GM08714 (cell line): ENCODE measurements around the gene RYR1.
"Not testable (repeated sequence)": the region's sequence is repeated elsewhere in the genome, so short reads cannot be mapped to it uniquely, and the experiment has no call there.

Experiments used
- H3K4me3 ChIP-seq: fragments of 200-500 bp; sonication (Bioruptor generic); 2 replicates; pipeline ENCODE4 v1.5.1; 2014; ENCODE audit warnings: mild to moderate bottlenecking, low read length, inconsistent platforms
- ZNF274 ChIP-seq: IDR thresholded peaks from 2 replicates; pipeline ENCODE4 v1.6.1; 2012; ENCODE audit warnings: mild to moderate bottlenecking, low read depth, low read length

Gene RYR1

DNA sequence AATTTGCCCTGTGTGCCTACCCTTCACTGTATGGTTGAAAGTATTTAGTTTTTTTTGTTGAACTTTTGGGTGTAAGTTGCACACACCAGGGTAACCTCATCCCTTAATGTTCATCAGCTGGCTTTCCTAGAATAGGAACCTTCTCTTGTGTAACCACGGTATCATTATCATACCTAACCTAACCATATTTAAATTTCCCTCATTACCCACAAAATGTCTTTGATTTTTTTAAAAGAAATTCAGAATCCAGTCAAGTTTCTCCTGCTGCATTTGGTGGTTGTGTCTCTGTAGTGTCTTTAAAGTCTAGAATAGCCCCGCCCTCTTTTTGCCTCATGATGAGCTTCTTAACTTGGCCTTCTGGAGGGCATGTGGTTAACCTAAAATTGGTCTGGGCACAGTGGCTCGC lies 80.3 kb downstream of the RYR1 start:
- H3K4me3 ChIP-seq: no peak overlapping the region
- TF ChIP-seq ZNF274: no peak

DNA sequence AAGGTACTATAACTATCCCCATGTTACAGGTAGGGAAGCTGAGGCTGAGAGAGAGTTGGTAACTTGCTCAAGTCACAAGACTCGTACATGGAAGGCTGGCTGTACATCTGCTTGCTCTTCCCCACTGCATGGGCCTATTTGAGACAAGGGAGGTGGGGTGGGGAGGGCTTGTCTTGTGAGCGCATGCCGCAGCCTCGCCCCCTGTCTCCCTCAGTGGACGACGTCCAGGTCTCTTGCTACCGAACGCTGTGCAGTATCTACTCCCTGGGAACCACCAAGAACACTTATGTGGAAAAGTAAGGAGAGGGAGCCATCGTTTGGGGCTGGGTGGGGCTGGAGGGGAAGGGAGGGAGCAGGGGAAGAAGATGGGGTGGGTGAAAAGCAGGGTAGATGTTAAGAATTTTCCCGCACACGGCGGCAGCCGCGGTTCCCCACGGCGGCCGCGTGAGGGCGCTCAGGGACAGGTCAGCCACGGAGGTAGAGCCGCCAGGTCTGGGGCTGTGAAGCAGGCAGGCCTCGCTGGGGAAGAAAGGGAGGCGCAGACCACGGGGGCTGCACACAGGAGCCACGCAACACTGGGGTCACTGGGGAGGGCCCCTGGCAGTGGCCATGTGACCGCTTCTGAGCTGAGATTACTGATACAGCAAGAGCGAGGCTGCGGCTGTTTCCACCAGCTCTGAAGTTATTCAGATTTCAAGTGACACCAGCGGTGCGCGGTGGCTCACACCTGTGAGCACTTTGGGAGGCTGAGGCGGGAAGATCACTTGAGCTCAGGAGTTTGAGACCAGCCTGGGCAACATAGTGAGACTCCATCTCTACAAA lies 81.5 kb downstream of the RYR1 start:
- no peak overlapping the region for H3K4me3 ChIP-seq
- TF ChIP-seq ZNF274: no peak

DNA sequence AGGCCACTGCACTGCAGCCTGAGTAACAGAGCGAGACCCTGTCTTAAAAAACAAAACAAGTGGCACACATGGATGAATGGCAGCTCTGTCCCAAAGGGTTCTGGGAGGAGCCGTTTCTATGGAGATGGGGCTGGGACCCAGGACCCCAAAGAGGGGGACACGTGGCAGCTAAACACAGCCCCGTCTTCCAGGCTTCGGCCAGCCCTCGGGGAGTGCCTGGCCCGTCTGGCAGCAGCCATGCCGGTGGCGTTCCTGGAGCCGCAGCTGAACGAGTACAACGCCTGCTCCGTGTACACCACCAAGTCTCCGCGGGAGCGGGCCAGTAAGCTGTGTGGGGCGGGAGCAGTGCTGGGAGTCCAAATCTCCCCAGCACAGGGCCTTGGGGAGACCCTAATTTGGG lies 82.4 kb downstream of the RYR1 start:
- H3K4me3 ChIP-seq: no peak overlapping the region
- TF ChIP-seq ZNF274: no peak

DNA sequence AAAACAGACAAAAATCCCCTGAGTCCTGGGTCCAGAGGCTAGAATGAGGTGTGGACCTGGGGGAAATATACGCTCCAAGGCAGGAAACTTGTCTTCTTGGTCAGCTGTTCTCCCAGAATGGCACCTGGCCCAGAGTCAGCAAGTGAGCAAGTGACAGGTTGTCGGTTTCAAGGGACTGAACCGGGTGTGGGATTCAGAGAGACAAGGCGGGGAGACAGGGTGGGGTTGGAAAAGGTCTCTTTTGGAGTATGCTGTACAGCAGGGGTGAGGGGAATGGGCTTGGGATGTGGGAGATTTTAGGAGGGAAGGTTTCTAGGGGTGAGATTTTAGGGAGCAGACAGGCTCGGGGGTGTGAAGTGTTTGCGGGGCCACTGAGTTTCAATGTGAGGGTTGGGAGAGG lies 83.3 kb downstream of the RYR1 start:
- no peak for TF ChIP-seq ZNF274
- no peak overlapping the region for H3K4me3 ChIP-seq

DNA sequence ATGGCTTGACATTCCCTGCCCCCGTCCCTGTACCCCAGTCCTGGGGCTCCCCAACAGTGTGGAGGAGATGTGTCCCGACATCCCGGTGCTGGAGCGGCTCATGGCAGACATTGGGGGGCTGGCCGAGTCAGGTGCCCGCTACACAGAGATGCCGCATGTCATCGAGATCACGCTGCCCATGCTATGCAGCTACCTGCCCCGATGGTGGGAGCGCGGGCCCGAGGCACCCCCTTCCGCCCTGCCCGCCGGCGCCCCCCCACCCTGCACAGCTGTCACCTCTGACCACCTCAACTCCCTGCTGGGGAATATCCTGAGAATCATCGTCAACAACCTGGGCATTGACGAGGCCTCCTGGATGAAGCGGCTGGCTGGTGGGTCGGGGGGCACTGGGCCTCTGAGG lies 83.8 kb downstream of the RYR1 start:
- TF ChIP-seq ZNF274: no peak
- no peak overlapping the region for H3K4me3 ChIP-seq

DNA sequence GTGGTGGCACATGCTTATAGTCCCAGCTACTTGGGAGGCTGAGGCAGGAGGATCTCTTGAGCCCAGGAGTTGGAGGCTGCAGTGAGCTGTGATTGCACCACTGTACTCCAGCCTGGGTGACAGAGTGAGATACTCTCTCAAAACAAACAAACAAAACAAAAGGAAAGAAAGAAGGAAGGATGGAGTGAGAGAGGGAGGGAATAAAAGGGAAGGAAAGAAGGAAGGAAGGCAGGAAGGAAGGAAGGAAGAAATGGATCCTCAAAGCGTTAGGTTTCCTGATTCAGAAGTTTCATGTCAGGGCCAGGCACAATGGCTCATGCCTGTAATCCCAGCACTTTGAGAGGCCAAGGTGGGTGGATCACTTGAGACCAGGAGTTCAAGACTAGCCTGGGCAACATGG lies 84.5 kb downstream of the RYR1 start:
- not testable (repeated sequence) for H3K4me3 ChIP-seq

DNA sequence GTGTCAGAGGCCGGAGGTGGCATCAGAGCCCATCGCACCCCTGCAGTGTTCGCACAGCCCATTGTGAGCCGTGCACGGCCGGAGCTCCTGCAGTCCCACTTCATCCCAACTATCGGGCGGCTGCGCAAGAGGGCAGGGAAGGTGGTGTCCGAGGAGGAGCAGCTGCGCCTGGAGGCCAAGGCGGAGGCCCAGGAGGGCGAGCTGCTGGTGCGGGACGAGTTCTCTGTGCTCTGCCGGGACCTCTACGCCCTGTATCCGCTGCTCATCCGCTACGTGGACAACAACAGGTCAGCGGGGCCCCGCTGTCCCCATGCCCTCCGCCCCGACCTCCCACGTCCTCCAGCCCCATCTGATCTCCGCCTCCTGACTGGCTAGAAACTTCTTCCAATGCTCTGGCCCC lies 85.7 kb downstream of the RYR1 start:
- TF ChIP-seq ZNF274: no peak
- H3K4me3 ChIP-seq: no peak overlapping the region

DNA sequence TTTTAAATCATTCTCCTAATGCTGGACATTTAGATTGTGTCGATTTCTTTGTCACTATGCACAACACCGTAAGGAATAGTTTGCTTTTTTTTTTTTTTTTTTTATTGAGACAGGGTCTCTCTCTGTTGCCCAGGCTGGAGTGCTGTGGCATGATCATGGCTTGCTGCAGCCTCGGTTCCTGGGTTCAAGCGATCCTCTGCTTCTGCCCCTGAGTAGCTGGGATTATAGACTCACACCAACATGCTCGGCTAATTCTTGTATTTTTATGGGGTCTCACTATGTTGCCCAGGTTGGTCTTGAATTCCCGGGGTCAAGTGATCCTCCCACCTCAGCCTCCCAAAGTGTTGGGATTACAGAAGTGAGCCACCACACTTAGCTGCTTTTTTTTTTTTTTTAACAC lies 86.5 kb downstream of the RYR1 start:
- H3K4me3 ChIP-seq: no peak overlapping the region
- TF ChIP-seq ZNF274: no peak

DNA sequence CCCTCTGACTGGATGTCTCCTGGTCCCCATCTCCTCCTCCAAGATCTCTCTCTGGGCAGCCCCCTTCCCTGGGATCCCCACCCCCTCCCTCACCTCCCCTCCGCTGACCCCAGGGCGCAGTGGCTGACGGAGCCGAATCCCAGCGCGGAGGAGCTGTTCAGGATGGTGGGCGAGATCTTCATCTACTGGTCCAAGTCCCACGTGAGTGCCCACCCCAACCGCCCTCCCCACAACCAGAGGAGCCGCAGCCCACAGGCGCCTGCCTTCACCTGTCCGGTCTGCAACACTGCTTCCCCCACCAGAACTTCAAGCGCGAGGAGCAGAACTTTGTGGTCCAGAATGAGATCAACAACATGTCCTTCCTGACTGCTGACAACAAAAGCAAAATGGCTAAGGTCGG lies 89.4 kb downstream of the RYR1 start:
- no peak overlapping the region for H3K4me3 ChIP-seq
- no peak for TF ChIP-seq ZNF274

DNA sequence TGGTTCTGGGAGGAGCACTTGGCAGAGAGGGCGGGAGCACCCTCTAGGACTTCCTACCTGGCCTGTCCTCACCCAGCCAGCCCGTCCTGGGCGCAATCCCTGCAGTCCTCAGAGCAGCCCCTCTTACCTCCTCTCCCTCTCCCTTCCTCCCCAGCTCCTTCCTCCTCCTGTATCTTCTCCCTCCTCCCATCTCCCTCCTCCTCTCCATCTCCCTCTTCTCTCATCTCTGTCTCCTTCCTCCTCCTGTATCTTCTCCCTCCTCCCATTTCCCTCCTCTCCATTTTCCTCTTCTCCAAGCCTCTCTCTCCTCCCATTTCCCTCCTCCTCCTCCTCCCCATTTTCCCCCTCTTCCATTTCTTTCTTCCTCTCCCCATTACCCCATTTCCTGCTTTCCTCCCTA lies 89.8 kb downstream of the RYR1 start:
- H3K4me3 ChIP-seq: no peak overlapping the region
- no peak for TF ChIP-seq ZNF274

DNA sequence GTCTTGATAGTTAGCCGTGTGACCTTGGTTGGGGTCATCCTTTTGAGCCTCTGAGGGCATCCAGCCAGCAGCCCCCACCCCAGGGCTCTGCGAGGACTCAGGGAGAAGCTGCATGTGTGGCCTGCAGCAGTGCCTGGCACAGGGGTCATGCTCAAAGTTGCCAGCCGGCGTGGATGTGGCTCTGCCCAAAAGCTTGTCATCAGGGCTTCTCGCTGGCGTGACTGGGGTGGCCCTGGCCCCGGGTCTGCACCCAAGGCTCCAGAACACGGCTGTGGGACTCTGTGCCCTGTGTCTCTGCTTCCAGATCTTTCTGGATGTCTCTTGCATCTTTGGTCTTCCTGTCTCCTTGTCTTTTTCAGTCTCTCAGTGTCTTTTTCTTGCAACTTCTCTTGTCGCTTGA lies 90.9 kb downstream of the RYR1 start:
- no peak for TF ChIP-seq ZNF274
- H3K4me3 ChIP-seq: no peak overlapping the region

DNA sequence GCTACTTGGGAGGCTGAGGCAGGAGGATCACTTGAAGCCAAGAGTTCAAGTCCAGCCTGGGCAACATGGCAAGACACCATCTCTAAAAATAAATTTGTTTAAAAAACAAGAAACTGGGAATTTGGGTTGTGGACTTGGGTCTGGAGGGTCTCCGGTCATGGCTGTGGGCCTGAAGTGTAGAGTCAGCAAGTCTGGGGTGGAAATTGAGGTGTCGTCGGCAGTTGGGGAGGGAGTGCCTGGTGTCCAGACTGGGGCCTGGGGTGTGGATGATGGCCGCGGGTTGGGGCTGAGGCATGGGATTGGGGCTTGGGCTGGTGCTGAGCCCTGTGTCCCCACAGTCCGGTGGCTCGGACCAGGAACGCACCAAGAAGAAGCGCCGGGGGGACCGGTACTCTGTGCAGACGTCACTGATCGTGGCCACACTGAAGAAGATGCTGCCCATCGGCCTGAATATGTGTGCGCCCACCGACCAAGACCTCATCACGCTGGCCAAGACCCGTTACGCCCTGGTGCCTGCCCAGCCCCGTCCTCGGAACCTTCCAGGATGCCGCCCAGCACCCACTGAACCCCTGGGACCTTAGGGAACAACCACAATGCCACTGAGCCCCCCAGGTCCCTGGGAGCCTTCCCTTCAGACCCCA lies 91.6 kb downstream of the RYR1 start:
- TF ChIP-seq ZNF274: no peak
- no peak overlapping the region for H3K4me3 ChIP-seq

DNA sequence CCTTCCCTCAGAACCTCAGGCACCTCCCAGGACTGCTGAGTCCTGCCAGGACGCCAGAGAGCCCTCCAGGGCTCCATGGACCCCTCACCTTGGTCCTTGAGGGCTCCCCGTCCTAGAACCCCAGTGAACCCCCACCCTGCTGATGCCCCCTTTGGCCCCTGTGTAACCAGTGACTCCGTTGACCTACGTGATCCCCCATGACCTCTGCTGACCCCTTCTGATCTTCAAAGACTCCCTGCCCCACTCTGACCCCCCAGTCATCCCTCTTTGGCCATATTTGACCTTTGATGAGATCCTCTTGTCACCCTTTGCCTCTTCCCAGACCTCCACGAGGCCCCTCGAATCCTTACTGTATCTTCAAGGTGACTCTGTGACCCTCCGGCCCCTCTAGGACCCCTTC lies 92.9 kb downstream of the RYR1 start:
- no peak overlapping the region for H3K4me3 ChIP-seq
- no peak for TF ChIP-seq ZNF274

DNA sequence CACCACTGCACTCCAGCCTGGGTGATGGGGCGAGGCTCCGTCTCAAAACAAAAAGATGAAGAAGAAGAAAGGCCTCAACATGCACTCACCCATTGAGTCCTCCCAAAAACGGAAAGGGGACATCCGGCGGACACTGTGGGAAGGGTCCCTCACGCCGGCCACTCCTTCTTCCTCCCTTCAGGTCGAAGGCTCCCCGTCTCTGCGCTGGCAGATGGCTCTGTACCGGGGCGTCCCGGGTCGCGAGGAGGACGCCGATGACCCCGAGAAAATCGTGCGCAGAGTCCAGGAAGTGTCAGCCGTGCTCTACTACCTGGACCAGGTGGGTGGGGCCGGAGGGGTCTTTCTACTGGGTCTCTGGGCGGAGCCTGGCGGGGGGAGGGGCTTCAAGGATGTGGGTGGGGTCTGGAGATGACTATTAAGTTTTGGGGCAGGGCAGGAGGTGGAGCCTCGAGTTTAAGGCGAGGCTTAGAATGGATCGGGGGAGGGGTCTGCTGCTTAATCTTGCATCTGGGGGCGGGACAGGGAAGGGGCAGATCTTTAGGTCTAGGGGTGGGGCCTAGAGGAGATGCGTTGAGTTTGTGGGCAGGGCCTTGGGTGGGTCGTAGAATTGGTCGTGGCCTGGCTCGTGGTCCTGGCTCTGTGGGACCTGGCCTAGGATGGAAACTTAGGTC lies 94.1 kb downstream of the RYR1 start:
- H3K4me3 ChIP-seq: no peak overlapping the region
- no peak for TF ChIP-seq ZNF274

DNA sequence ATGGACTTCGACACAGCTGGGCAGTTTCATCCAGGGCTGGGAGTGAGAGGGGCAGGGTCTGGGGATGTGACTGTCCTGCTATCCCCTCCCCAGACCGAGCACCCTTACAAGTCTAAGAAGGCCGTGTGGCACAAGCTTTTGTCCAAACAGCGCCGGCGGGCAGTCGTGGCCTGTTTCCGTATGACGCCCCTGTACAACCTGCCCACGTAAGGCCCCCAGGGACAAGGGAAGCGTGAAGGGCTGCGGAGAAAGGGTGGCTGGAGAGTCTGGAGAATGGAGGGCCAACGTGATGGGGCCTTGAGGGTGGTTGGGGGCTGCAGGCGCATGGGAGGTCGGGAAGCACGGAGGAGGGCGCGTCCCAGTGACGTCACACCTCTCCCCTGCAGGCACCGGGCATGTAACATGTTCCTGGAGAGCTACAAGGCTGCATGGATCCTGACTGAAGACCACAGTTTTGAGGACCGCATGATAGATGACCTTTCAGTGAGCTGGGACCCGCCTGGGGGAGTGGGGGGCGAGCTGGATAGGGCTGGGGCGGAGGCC lies 94.8 kb downstream of the RYR1 start:
- no peak overlapping the region for H3K4me3 ChIP-seq
- TF ChIP-seq ZNF274: no peak
